Thoracic aorta (tissue), 2 donors: ENCODE data around the gene TRAPPC8. TPM values are rescaled to one million over a fixed set of nuclear protein-coding genes. Genes with fewer than 3 reads are reported as not detected.
A peak's percentile ranks its signal among the peaks of the same experiment; 100 is the strongest.

ENCODE experiments used
- ATAC-seq: fragments of 150-250 bp; one replicate; pipeline ENCODE4 v1.8.0; 2017; ENCODE audit warnings: low read depth; ENCODE audit not compliant: insufficient number of reproducible peaks, low FRiP score
- DNase-seq: peaks from one replicate; pipeline ENCODE4 v3.0.0-alpha.2; 2020; ENCODE audit warnings: low spot score
- H3K27ac ChIP-seq, 2 donors: fragments of 200-600 bp; sonication (generic); 1 replicate in 1 of 2; 2 replicates in 1 of 2; pipeline ENCODE4 v1.5.1; 2016; ENCODE audit warnings: mild to moderate bottlenecking in 2 of 2, moderate library complexity in 2 of 2
- H3K27me3 ChIP-seq: fragments of 200-600 bp; sonication (generic); replicated peaks from 2 replicates; pipeline ENCODE4 v1.6.0; 2016; ENCODE audit warnings: mild to moderate bottlenecking; ENCODE audit not compliant: insufficient read depth
- H3K36me3 ChIP-seq: fragments of 200-600 bp; sonication (generic); one replicate; pipeline ENCODE4 v1.5.1; 2016
- H3K4me1 ChIP-seq, 2 donors: fragments of 200-600 bp; sonication (generic); 1 replicate in 1 of 2; 2 replicates in 1 of 2; pipeline versions ENCODE4 v1.5.1 to v1.6.0; 2016; ENCODE audit warnings: low read depth in 2 of 2, mild to moderate bottlenecking in 1 of 2; ENCODE audit not compliant: control insufficient read depth in 1 of 2
- H3K4me3 ChIP-seq: fragments of 200-600 bp; sonication (generic); 2 replicates; pipeline ENCODE4 v1.5.1; 2016; ENCODE audit warnings: mild to moderate bottlenecking
- H3K9me3 ChIP-seq: fragments of 200-600 bp; sonication (generic); 2 replicates; pipeline ENCODE4 v1.5.1; 2016
- total RNA-seq, 2 donors: library from RNA; depleted of rRNA; stranded (reverse); fragments of >200 nt; gene quantifications; one replicate each; pipeline versions ENCODE4 v1.1.0 to v1.2.3, GENCODE V29; 2016
- TF ChIP-seq, protein P1 (sequence below): fragments of 200-600 bp; sonication (generic); IDR thresholded peaks from one replicate; pipeline ENCODE4 v1.5.1; 2019; ENCODE audit warnings: antibody characterized with exemption

The TRAPPC8 gene
- total RNA-seq, result 10 to 100 TPM; 25.7 to 31.0 TPM

GRCh38 chr18:31942999-31943877 lies at the start of gene TRAPPC8:
TRAPPC8 (minus strand) TSS chr18:31943128; CDS start chr18:31942764, 364 bp downstream.
- TF ChIP-seq, protein P1, sequence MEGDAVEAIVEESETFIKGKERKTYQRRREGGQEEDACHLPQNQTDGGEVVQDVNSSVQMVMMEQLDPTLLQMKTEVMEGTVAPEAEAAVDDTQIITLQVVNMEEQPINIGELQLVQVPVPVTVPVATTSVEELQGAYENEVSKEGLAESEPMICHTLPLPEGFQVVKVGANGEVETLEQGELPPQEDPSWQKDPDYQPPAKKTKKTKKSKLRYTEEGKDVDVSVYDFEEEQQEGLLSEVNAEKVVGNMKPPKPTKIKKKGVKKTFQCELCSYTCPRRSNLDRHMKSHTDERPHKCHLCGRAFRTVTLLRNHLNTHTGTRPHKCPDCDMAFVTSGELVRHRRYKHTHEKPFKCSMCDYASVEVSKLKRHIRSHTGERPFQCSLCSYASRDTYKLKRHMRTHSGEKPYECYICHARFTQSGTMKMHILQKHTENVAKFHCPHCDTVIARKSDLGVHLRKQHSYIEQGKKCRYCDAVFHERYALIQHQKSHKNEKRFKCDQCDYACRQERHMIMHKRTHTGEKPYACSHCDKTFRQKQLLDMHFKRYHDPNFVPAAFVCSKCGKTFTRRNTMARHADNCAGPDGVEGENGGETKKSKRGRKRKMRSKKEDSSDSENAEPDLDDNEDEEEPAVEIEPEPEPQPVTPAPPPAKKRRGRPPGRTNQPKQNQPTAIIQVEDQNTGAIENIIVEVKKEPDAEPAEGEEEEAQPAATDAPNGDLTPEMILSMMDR, result no peak
- H3K36me3 ChIP-seq, result no peaks in the 10 kb centered on the region
- H3K4me1 ChIP-seq, result peaks cover 25 to 35% of the 10 kb centered on the region in 2 donors
- ATAC-seq (peak; percentile 99), DNase-seq (peak; percentile 98)
- H3K27ac ChIP-seq, result peak within 1 kb of the TSS; percentile 73 to 89
- H3K27me3 ChIP-seq, result no peaks in the 10 kb centered on the region
- peak within 1 kb of the TSS; percentile 77 for H3K4me3 ChIP-seq
- no peaks in the 10 kb centered on the region for H3K9me3 ChIP-seq

- ATAC-seq, result no peak
These were observed 47.9 kb upstream of the TRAPPC8 start for GRCh38 chr18:31990823-31991222.

DNA sequence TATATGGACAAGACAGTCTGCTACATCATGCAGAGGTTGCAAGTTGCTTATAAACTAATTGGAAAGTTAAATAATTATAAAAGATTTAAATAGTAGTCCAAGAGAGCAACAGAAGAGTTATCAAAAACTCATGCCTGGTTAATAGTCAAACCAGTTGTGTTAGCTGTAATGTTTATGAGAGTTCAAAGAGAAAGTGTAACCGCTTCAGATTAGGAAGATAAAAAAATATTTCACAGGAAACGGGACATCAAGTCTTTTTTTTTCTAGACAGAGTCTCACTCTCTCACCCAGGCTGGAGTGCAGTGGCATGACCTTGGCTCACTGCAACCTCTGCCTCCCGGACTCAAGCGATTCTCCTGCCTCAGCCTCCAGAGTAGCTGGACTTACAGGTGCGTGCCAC lies 41.0 kb upstream of the TRAPPC8 start:
- DNase-seq, result no peak
- Histone ChIP-seq H3K9me3 (no peaks in the 10 kb centered on the region), H3K27me3 (no peaks in the 10 kb centered on the region), H3K4me3 (no peak overlapping the region), H3K36me3 (no peaks in the 10 kb centered on the region), H3K27ac (no peak overlapping the region), H3K4me1 (peaks cover 0 to 8% of the 10 kb centered on the region in 2 donors)
- TF ChIP-seq, protein P1, result no peak
- no peak for ATAC-seq

More at GRCh38 chr18:31990823-31991222, 47.9 kb upstream of the TRAPPC8 start:
- Histone ChIP-seq H3K27ac (no peak overlapping the region), H3K36me3 (no peaks in the 10 kb centered on the region), H3K9me3 (no peaks in the 10 kb centered on the region), H3K4me1 (peaks cover 0 to 10% of the 10 kb centered on the region in 2 donors), H3K27me3 (no peaks in the 10 kb centered on the region), H3K4me3 (no peak overlapping the region)
- TF ChIP-seq, protein P1, result no peak
- no peak for DNase-seq

- peak overlapping the region in 1 of 2 donors; percentile 30 for H3K27ac ChIP-seq
- TF ChIP-seq, protein P1, result no peak
- no peaks in the 10 kb centered on the region for H3K36me3 ChIP-seq
- DNase-seq (no peak), ATAC-seq (no peak)
- peaks cover 0 to 8% of the 10 kb centered on the region in 2 donors for H3K4me1 ChIP-seq
- H3K9me3 ChIP-seq, result no peaks in the 10 kb centered on the region
- no peaks in the 10 kb centered on the region for H3K27me3 ChIP-seq
- H3K4me3 ChIP-seq, result no peak overlapping the region
These were observed 40.1 kb upstream of the TRAPPC8 start for GRCh38 chr18:31983020-31983419.

- Histone ChIP-seq H3K36me3 (no peaks in the 10 kb centered on the region), H3K27me3 (no peaks in the 10 kb centered on the region), H3K27ac (no peak overlapping the region), H3K4me1 (peaks cover 0 to 8% of the 10 kb centered on the region in 2 donors), H3K9me3 (no peaks in the 10 kb centered on the region), H3K4me3 (no peak overlapping the region)
- TF ChIP-seq, protein P1, result no peak
- DNase-seq (no peak), ATAC-seq (no peak)
These were observed 37.9 kb upstream of the TRAPPC8 start for GRCh38 chr18:31980863-31981262.
